ENCODE measurements around the gene GSN. TPM values are rescaled to one million over a fixed set of nuclear protein-coding genes. Genes with fewer than 3 reads are reported as not detected.

Gene GSN
- total and polyA plus RNA-seq, 2 of the 8 experiments (the other 6 are each of a cell fraction or from before 2014, with no cell fraction given) = 52.3 to 94.5 TPM

GRCh38 chr9:121285835-121286687 lies 18.1 kb downstream of the GSN start:
- no peak overlapping the region for H3K56ac ChIP-seq (replicated peaks; ENCODE audit: insufficient read length, low read depth, low read length)
- H3K79me2 ChIP-seq (ENCODE audit: control insufficient read depth in 1 of 2, insufficient read depth in 2 of 2, low read length in 2 of 2) = no peaks in the 10 kb centered on the region
- H2BK20ac ChIP-seq (ENCODE audit: low read length) = no peak overlapping the region
- no peak overlapping the region for H4K5ac ChIP-seq (ENCODE audit: insufficient read length, low read depth, low read length)
- H3K18ac ChIP-seq (ENCODE audit: extremely low read depth, low read length) = peak overlapping the region; percentile 53; the same call in 1 of the 2 replicates
- ChIA-PET CTCF (ENCODE audit: partially characterized antibody) (interaction anchor here (0.7 to 4.0 kb wide), 17 partner anchors 8 to 113 kb away, joined by 3 to 22 read pairs (median 5); partner anchors contain the start of gene GSN), POLR2A (ENCODE audit: partially characterized antibody) (interaction anchor here (1.4 to 4.6 kb wide), 4 partner anchors 8 to 17 kb away, joined by 4 to 19 read pairs (median 5); partner anchors contain the start of gene GSN)
- peak overlapping the region; percentile 2; the same call in 1 of the 2 replicates for H2AK5ac ChIP-seq (ENCODE audit: low read depth, low read length)
- H2BK120ac ChIP-seq (replicated peaks; ENCODE audit: low read depth, low read length) = no peak overlapping the region
- peaks cover 3 to 22% of the 10 kb centered on the region in 2 experiments for H4K20me1 ChIP-seq (replicated peaks in 1 of 2; ENCODE audit: control insufficient read depth in 1 of 2, insufficient read depth in 2 of 2, low read length in 2 of 2)
- DNase-seq (ENCODE audit: low read depth in 1 of 2, low spot score in 2 of 2) = peak in 1 of 2 experiments; percentile 61
- H3K9me3 ChIP-seq (ENCODE audit: insufficient read depth in 2 of 2, low read depth in 1 of 2, low read length in 1 of 2) = no peaks in the 10 kb centered on the region
- H3K79me1 ChIP-seq (ENCODE audit: low read depth, low read length) = no peaks in the 10 kb centered on the region; the same call in 1 of the 2 replicates
- H2BK15ac ChIP-seq (ENCODE audit: low read length) = no peak overlapping the region
- no peak overlapping the region for H4K91ac ChIP-seq (replicated peaks; ENCODE audit: insufficient read length, low read length)
- H3K27ac ChIP-seq (ENCODE audit: low read depth, low read length) = no peak overlapping the region
- H3K27me3 ChIP-seq (replicated peaks in 1 of 4; ENCODE audit: control insufficient read depth in 3 of 4, extremely low read depth in 1 of 4, insufficient read depth in 3 of 4, low read length in 3 of 4) = peaks cover 9 to 64% (median 57%) of the 10 kb centered on the region in 4 experiments
- H2BK5ac ChIP-seq (ENCODE audit: low read depth, low read length) = peak overlapping the region; percentile 9; the same call in 1 of the 2 replicates
- H3K4me3 ChIP-seq (ENCODE audit: extremely low read depth in 1 of 4, insufficient read depth in 2 of 4, low read depth in 3 of 4, low read length in 4 of 4) = peak overlapping the region in 3 of 4 experiments; percentile 7 to 45 (median 8); a peak in 3 of 8 replicates
- H3K4me1 ChIP-seq (replicated peaks in 1 of 4; ENCODE audit: control insufficient read depth in 3 of 4, insufficient read depth in 4 of 4, low read length in 3 of 4) = peaks cover 24 to 38% (median 30%) of the 10 kb centered on the region in 4 experiments
- H3K9ac ChIP-seq (replicated peaks in 1 of 4; ENCODE audit: extremely low read depth in 1 of 4, low read depth in 3 of 4, low read length in 3 of 4) = no peak overlapping the region
- FAIRE-seq = no peak
- no peak overlapping the region for H3K14ac ChIP-seq (ENCODE audit: insufficient read length)
- H3K4ac ChIP-seq (replicated peaks; ENCODE audit: insufficient read length, low read depth, low read length) = no peak overlapping the region
- peak overlapping the region; percentile 66 to 77 for H3K4me2 ChIP-seq (ENCODE audit: insufficient read depth in 1 of 2, low read depth in 2 of 2, low read length in 2 of 2)
- no peak overlapping the region for H4K8ac ChIP-seq (ENCODE audit: extremely low read depth, insufficient read depth, low read length)
- peak overlapping the region; percentile 3; the same call in 1 of the 2 replicates for H2BK12ac ChIP-seq (ENCODE audit: low read depth, low read length)
- H3K23ac ChIP-seq (ENCODE audit: insufficient read length) = no peak overlapping the region
- no peaks in the 10 kb centered on the region; the same call in 1 of the 2 replicates for H3K23me2 ChIP-seq (ENCODE audit: low read depth, low read length)
- no peaks in the 10 kb centered on the region for H3K36me3 ChIP-seq (ENCODE audit: control insufficient read depth in 2 of 4, insufficient read depth in 4 of 4, low read length in 3 of 4)
- WGBS, 2 experiments (ENCODE audit: extremely low coverage in 1 of 2, insufficient coverage in 1 of 2, insufficient read length in 1 of 2, insufficient replicate concordance in 2 of 2, low coverage in 1 of 2, low lambda C conversion rate in 2 of 2, missing lambda C conversion rate in 1 of 2) = 44% methylated on average over 18 of the region's 18 CpGs; no CpG with 5 or more reads in 1 of the 2 experiments
- H2AFZ ChIP-seq (ENCODE audit: low read length) = no peak overlapping the region
- TF ChIP-seq NANOG (IDR thresholded peaks at IDR 0.05; ENCODE audit: insufficient read depth, low read depth, low read length, poor library complexity, severe bottlenecking) (no peak), E2F6 (IDR thresholded peaks at IDR 0.05) (peak; percentile 22; the same call in 1 of the 2 replicates), ZNF274 (IDR thresholded peaks at IDR 0.05; ENCODE audit: borderline replicate concordance, extremely low read depth, low read length) (no peak), BACH1 (IDR thresholded peaks at IDR 0.05; ENCODE audit: low read length) (no peak), EGR1 (IDR thresholded peaks at IDR 0.05; ENCODE audit: borderline replicate concordance, low read depth, low read length) (no peak), BRCA1 (IDR thresholded peaks at IDR 0.05; ENCODE audit: low read depth, low read length) (no peak), CTBP2 (IDR thresholded peaks at IDR 0.05; ENCODE audit: borderline replicate concordance, insufficient read depth, insufficient read length, low read length) (no peak), RNF2 (IDR thresholded peaks at IDR 0.05; ENCODE audit: borderline replicate concordance, low read depth, low read length, missing control alignments, poor library complexity, severe bottlenecking) (peak; percentile 30), SP4 (IDR thresholded peaks at IDR 0.05; ENCODE audit: low read length) (no peak)

Data from H1 (cell line).